SK-N-MC (cell line): Measurements from ENCODE around the gene GPR152.

Source experiments
- EZH2 ChIP-seq: fragments of 200-600 bp; sonication (generic); IDR thresholded peaks from one replicate; pipeline ENCODE4 v1.6.1; 2017; ENCODE audit warnings: antibody characterized with exemption
- FOXP2 ChIP-seq: optimal IDR thresholded peaks from 2 replicates; pipeline ENCODE3; 2011; ENCODE audit warnings: mild to moderate bottlenecking, moderate library complexity; ENCODE audit not compliant: insufficient read depth; ENCODE audit errors: extremely low read length, control extremely low read depth
- POLR2AphosphoS5 ChIP-seq: IDR thresholded peaks from 2 replicates; pipeline ENCODE4 v1.6.1; 2012; ENCODE audit warnings: mild to moderate bottlenecking, low read depth, low read length, borderline replicate concordance

- TF ChIP-seq POLR2AphosphoS5, result no peak
- TF ChIP-seq EZH2, result no peak
- no peak for TF ChIP-seq FOXP2
Observed at GRCh38 chr11:67445515-67445914, 7.0 kb downstream of the GPR152 start.
